Lower leg skin (tissue), 3 donors: ENCODE measurements around the gene RIPOR2.

Experiments
- POLR2A ChIP-seq, 2 donors: fragments of 450-650 bp; IDR thresholded peaks; one replicate each; pipeline ENCODE4 v1.6.1; 2016 to 2017; ENCODE audit warnings: antibody characterized with exemption in 2 of 2, mild to moderate bottlenecking in 1 of 2, moderate library complexity in 1 of 2
- TF ChIP-seq, protein P1 (sequence below), 3 donors: fragments of 450-650 bp; IDR thresholded peaks; one replicate each; pipeline ENCODE4 v1.5.1; 2016; ENCODE audit warnings: antibody characterized with exemption in 3 of 3, mild to moderate bottlenecking in 3 of 3, moderate library complexity in 2 of 3

GRCh38 chr6:24985323-24985722, 49.6 kb upstream of the RIPOR2 start:
- TF ChIP-seq, protein P1, sequence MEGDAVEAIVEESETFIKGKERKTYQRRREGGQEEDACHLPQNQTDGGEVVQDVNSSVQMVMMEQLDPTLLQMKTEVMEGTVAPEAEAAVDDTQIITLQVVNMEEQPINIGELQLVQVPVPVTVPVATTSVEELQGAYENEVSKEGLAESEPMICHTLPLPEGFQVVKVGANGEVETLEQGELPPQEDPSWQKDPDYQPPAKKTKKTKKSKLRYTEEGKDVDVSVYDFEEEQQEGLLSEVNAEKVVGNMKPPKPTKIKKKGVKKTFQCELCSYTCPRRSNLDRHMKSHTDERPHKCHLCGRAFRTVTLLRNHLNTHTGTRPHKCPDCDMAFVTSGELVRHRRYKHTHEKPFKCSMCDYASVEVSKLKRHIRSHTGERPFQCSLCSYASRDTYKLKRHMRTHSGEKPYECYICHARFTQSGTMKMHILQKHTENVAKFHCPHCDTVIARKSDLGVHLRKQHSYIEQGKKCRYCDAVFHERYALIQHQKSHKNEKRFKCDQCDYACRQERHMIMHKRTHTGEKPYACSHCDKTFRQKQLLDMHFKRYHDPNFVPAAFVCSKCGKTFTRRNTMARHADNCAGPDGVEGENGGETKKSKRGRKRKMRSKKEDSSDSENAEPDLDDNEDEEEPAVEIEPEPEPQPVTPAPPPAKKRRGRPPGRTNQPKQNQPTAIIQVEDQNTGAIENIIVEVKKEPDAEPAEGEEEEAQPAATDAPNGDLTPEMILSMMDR (IDR thresholded peaks at IDR 0.05): no peak
- TF ChIP-seq POLR2A (IDR thresholded peaks at IDR 0.05): no peak
